Urothelium cell line (cell line): ENCODE measurements around the gene NFIC.

ENCODE experiments used
- DNase-seq: peaks from one replicate; pipeline ENCODE4 v3.0.0; 2011; ENCODE audit warnings: low spot score, mixed read lengths
- FAIRE-seq: peaks from 2 replicates; lab custom pipeline; 2011; peaks lifted over from hg19 to GRCh38; lab: Jason Lieb, UNC

NFIC gene

DNA sequence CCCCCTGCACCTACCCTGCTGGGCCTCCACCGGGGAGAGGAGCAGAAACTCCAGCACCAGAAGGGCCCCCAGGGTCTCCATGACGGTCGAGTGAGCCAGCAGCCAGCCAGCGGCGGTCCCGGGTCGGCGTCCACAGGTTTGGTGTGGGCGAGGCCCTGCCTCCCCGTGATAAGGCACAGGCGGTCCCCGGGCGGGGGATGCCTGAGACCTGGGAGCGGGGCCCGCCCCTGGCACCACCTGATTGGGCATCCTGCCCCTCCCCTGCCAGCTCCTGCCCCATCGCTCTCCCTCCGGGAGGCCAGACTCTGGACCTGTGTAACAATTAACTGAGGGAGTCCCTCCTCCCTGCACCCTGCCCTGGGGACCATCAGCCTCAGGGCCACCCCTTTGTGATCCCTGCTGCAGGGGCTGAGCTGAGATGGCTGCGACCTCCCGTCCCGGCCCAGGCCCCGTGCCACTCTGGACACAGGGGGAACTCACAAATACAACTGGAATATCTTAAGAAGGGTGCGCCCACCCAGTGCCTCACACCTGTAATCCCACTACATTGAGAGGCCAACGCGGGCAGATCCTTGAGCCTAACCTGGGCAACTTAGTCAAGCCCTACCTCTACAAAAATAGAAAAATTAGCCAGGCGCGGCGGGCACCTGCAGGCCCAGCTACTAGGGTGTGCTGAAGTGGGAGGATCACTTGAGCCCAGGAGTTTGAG lies 114.2 kb downstream of the NFIC start, which contains the start of gene SMIM24:
Gene SMIM24 (minus strand): TSS at position 143 of the 709 bp plus-strand sequence. CDS start 62 bp downstream, at position 81.
- FAIRE-seq (no peak), DNase-seq (no peak)

GRCh38 chr19:3481241-3482090 lies 115.1 kb downstream of the NFIC start:
- DNase-seq (no peak), FAIRE-seq (no peak)

GRCh38 chr19:3482507-3483225 lies 116.3 kb downstream of the NFIC start:
- no peak for FAIRE-seq

DNA sequence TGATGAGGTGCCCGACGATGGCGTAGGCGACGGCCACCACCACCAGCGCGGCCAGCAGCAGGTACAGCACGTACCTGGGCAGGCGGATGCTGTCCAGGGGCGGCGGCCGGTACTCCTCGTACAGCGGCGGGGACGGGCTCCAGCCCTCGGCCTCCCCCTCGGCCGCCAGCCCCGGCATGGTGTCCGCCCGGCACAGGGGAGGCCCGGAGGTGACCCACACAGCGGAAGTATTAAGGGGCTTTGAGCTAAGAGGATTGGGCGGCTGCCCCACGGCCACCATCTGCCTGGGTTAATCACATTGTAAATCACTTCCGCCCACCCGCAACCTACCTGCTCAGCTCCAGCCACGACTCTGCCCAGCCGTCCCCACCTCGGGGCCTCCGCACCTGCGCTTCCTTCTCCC lies 116.8 kb downstream of the NFIC start, which contains the start of gene SMIM44:
Gene SMIM44 (minus strand): TSS at position 216 of the 403 bp plus-strand sequence. CDS start 38 bp downstream, at position 178.
- DNase-seq (no peak), FAIRE-seq (no peak)

More at GRCh38 chr19:3482507-3483225, 116.3 kb downstream of the NFIC start:
- DNase-seq: no peak

DNA sequence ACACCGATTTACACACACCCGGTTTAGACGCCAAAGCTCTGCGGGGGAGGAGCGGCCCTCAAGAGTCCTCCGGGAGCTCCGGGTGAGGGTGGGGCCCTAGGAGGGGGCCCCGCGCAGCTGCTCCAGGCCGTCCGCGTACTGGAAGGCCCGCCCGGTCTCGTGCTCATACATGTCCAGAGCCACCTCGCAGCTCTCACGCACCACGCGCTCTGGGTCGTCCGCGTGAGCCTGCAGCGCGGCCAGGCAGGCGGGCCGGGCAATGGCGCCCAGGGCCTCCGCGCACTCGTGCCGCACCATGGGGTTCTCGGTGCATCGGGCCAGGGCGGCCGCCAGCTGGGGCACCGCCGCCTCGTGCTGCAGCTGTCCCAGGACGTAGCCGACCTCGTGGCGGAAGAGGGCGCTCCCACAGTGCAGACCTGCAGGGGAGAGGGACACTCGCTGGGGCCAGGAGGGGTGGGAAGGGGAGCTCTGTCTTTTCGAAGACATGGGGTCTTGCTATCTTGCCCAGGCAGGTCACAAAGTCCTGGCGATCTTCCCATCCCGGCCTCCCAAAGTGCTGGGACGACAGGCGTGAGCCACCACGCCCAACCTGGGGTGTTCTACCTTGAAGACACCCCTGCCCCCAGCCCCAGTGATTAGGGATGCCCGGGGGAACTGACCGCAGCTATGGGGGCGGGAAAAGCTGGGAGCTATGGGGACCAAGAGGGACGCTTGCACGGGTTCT lies 125.2 kb downstream of the NFIC start:
- no peak for DNase-seq
- no peak for FAIRE-seq

- FAIRE-seq (no peak), DNase-seq (no peak)
Measured at GRCh38 chr19:3492131-3492839, 125.9 kb downstream of the NFIC start.

GRCh38 chr19:3492919-3493318 lies 126.5 kb downstream of the NFIC start:
- DNase-seq (no peak), FAIRE-seq (no peak)

DNA sequence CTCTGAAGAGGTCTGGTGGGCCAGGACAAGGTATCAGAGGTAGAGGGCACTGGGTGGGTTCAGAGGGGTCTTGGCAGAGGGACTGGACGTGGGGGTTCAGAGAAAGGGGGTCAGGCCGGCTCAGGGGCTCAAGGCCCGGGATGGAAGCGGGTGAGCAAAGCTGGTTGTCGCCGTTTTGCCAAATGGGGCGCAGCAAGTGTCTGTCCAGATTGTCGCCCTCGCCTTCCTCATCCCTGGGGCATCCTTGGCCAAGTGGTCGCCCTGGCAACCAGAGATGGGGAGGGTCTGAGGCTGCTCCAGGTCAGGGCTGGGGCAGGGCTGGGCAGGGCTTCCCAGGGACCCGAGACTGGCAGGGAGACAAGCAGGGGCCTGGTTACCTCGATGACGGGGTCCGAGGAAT lies 127.3 kb downstream of the NFIC start:
- DNase-seq: no peak
- FAIRE-seq: no peak

GRCh38 chr19:3494051-3494450 lies 127.7 kb downstream of the NFIC start:
- no peak for FAIRE-seq
- DNase-seq: no peak

DNA sequence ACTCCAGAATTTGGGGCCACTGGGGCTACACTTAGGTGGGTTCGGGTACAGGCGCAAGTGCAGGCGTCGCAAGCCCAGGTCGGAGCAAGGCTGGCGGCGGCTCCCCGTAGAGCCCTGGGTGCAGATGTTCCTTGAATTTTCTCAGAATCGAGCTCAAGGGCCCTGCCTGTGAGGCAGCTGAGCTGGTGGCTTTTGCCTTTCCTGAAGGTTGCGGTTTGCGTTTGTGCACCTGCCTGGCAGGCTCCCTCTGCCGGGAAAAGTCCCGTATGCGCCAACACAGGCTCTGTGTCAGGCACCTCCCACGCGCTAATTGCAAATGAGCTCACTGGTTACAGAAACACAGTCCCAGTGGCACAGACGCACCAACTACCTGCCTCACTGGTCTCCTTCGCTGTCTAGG lies 128.2 kb downstream of the NFIC start:
- DNase-seq (no peak), FAIRE-seq (no peak)

DNA sequence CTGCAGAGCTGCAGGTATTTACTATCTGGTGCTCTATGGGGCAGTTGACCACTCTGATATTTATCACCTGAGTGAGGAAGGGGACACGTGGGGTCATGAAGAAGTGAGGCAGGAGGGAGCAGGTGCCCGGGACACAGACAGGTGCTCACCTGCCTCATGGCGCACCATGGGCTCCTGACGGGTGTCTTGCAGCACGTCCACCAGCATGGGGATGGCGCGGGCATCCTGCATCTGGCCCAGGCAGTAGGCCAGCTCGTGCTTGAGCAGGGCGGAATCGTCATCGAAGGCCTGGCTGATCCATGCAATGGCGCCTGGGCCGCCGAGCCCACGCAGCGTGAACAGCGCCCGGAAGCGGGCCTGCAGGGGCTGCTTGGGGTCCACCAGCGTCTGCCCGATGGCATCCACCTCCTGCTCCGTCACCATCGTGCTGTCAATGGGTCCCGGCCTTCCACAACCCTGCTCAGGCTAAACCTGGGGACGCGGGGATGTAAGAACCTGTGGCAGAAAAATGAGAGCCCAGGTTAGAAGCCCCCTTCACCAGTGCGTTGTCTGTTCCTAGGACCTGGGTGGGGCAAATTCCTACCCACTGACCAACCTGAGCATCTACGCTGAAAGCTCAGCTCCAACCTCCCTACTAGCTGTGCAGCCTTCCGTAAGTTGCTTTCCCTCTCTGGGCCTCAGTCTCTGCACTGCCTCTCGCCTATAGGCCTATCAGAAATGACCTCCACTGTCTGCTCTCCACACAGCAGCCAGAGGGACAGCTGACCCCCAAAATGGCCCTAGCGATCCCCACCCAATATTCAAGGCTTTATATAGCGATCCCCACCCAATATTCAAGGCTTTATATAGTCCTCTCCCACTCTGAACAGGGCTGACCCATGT lies 130.2 kb downstream of the NFIC start:
- DNase-seq (no peak), FAIRE-seq (no peak)

DNA sequence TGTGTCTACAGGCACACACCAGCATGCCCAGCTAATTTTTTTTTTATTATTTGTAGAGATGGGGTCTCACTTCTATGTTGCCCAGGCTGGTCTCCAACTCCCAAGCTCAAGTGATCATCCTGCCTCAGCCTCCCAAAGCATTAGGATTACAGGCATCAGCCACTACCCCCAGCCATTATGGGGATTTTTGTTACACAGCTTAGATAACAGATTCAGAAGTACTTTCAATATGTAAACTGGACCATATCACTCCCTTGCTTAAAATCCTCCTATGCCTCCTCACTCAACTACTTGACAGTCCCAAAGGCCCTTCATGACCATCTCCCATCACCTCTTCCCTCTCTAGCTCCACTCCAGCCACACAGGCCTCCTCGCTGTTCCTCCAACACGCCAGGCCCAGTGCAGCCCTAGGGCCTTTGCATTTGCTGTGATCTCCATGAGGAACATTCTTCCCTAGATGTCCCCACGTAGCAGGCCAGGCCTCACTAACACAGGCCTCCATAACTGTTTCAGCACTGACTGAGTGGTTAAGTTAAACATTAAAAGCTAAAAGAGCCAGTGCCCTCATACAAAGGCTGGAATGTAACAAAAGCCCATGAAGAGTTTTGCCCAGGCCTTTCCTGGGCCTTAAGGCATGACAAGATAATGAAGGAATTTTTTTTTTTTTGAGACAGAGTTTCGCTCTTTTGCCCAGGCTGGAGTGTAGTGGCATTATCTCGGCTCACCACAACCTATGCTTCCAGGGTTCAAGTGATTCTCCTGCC lies 131.6 kb downstream of the NFIC start:
- DNase-seq: no peak
- no peak for FAIRE-seq

GRCh38 chr19:3499738-3500428 lies 133.5 kb downstream of the NFIC start:
- DNase-seq: no peak
- no peak for FAIRE-seq

DNA sequence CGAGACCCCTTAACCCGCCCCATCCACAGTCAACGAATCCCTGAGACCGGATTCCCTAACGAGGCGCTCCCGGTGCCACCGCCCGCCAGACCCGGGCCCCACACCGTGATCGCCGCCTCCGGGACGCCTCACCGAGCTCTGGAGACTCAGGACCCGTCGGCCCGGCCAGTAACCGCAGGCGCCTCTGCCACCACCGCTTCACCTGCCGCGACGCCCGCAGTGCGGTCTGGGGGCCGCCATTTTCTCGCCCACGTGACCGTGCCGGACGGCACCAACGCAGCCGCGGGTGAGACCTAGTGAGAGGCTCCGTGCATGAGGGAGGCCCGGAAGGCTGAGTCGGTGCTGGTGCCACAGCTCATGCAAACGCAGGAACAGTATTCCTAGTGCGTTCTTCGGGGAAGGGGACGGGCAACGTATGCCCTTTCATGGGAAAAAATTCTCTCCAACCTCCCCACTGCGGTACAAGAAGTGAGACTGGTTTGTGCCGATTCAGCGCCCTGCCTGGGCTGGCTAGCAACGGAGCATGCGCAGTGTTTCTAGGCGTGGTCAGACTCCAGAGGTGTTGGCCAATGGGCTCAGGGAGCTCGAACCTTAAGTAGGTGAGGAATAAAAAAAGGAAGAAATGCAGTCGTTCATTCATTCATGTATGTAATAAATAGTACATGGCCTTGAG lies 134.2 kb downstream of the NFIC start, which contains the start of gene DOHH:
Gene DOHH (minus strand): TSS at position 246 of the 673 bp plus-strand sequence. CDS start 3,860 bp downstream, outside the sequence.
- peak; percentile 93 for DNase-seq
- FAIRE-seq: peak; percentile 95

DNA sequence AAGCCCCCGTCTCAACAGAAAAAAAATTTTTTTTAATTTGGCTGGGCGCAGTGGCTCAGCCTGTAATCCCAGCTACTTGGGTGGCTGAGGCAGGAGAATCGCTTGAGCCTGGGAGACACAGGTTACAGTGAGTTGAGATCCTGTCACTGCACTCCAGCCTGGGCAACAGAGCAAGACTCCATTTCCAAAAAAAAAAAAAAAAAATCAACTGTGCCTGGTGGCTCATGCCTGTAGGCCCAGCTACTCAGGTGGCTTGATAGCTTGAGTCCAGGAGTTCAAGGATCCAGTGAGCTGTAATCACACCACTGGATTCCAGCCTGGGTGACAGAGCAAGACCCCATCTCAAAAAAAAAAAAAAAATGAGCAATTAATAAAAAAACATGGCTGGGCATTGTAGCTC lies 135.4 kb downstream of the NFIC start:
- FAIRE-seq (no peak), DNase-seq (no peak)

- DNase-seq (no peak), FAIRE-seq (no peak)
Measured at GRCh38 chr19:3503036-3503572, 136.7 kb downstream of the NFIC start.

- DNase-seq: no peak
- FAIRE-seq: no peak
Measured at GRCh38 chr19:3504735-3505134, 138.4 kb downstream of the NFIC start.
